Nephron progenitor cell (in vitro differentiated cells): ENCODE data around the gene DHX32.

Experiments used
- DNase-seq: peaks from one replicate; pipeline ENCODE4 v3.0.0; 2021
- H3K27ac Mint-ChIP-seq: 2 replicates; pipeline ENCODE4 v1.8.0; 2021; ENCODE audit warnings: mild to moderate bottlenecking, moderate library complexity, mixed read lengths
- H3K27me3 Mint-ChIP-seq: 2 replicates; pipeline ENCODE4 v1.8.0; 2021; ENCODE audit warnings: mild to moderate bottlenecking, low read depth, mixed read lengths; ENCODE audit not compliant: poor library complexity
- H3K36me3 Mint-ChIP-seq: 2 replicates; pipeline ENCODE4 v1.8.0; 2021; ENCODE audit warnings: low read depth, mixed read lengths
- H3K4me1 Mint-ChIP-seq: 2 replicates; pipeline ENCODE4 v1.8.0; 2021; ENCODE audit warnings: mixed read lengths
- H3K4me3 Mint-ChIP-seq: 2 replicates; pipeline ENCODE4 v1.8.0; 2021; ENCODE audit warnings: mild to moderate bottlenecking, moderate library complexity, mixed read lengths
- H3K9me3 Mint-ChIP-seq: 2 replicates; pipeline ENCODE4 v1.8.0; 2021; ENCODE audit warnings: mild to moderate bottlenecking, moderate library complexity, mixed read lengths
- TF ChIP-seq, protein P1 (sequence below): fragments of 200-600 bp; sonication (generic); IDR thresholded peaks from 2 replicates; pipeline ENCODE4 v1.5.0; 2021; ENCODE audit warnings: antibody characterized with exemption

Gene DHX32

DNA sequence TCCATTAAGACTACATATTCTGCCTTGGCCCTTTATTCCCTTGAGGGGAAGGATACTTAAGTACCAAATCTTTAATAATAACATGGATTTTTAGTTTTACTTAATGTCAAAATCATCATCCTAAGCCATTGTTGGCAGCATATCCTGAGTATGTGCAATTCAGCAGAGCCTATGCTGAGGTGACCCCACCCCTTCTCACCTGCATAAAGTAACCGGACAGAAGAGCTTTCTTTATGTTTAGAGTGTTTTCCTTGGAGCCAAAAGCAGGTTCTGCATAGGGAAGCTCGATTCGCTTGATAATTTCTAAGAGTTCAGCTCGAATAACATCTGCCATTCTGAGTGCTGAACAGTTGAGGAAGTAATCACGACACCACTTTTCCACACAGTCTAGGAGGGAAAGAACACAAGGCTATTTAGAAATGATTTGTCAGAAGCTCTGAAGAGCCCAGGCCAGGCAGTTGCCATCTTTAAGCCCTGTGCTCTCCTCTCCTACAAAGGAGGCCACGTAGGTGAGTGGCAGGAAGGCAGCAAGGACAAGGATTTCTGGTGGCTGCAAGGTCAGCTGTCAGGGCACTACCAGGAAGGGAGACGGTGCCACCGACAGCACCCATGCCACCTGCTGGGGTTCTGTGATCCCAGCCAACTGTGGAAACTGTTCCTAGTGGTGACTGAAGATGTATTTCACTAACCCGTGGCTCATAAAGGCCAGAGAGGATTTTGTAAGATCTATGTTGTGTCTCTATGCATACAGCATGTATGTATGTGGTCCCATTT lies 42.1 kb downstream of the DHX32 start:
- no peak overlapping the region for H3K27ac Mint-ChIP-seq
- H3K36me3 Mint-ChIP-seq, result peaks cover 74% of the 10 kb centered on the region
- H3K9me3 Mint-ChIP-seq, result no peaks in the 10 kb centered on the region
- no peak for DNase-seq
- H3K27me3 Mint-ChIP-seq, result no peaks in the 10 kb centered on the region
- TF ChIP-seq, protein P1, sequence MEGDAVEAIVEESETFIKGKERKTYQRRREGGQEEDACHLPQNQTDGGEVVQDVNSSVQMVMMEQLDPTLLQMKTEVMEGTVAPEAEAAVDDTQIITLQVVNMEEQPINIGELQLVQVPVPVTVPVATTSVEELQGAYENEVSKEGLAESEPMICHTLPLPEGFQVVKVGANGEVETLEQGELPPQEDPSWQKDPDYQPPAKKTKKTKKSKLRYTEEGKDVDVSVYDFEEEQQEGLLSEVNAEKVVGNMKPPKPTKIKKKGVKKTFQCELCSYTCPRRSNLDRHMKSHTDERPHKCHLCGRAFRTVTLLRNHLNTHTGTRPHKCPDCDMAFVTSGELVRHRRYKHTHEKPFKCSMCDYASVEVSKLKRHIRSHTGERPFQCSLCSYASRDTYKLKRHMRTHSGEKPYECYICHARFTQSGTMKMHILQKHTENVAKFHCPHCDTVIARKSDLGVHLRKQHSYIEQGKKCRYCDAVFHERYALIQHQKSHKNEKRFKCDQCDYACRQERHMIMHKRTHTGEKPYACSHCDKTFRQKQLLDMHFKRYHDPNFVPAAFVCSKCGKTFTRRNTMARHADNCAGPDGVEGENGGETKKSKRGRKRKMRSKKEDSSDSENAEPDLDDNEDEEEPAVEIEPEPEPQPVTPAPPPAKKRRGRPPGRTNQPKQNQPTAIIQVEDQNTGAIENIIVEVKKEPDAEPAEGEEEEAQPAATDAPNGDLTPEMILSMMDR, result no peak
- H3K4me1 Mint-ChIP-seq, result no peaks in the 10 kb centered on the region
- H3K4me3 Mint-ChIP-seq, result no peak overlapping the region

DNA sequence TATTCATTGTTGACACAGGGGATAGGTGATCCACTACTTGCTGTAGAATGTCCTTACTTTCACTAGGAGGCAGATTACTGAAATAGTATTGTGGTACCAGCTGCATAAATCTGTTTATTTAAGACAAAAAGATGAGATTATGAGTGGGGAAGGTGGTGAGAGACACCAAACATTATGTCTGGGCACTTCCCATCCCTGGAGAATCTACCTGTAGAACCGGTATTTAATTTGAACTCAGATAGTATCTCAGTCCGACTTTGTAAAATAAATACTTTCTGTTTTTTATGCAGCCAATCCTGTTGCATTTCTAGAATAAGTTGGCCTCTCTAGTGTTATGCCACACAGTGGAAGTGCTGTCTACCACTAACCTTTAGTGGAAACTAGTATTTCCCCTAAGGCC lies 44.3 kb downstream of the DHX32 start:
- Mint-ChIP-seq H3K36me3 (peaks cover 88% of the 10 kb centered on the region), H3K27me3 (peaks cover 3% of the 10 kb centered on the region), H3K9me3 (no peaks in the 10 kb centered on the region), H3K4me1 (no peaks in the 10 kb centered on the region), H3K4me3 (no peak overlapping the region), H3K27ac (peak overlapping the region; percentile 82)
- DNase-seq, result no peak
- TF ChIP-seq, protein P1, result no peak

DNA sequence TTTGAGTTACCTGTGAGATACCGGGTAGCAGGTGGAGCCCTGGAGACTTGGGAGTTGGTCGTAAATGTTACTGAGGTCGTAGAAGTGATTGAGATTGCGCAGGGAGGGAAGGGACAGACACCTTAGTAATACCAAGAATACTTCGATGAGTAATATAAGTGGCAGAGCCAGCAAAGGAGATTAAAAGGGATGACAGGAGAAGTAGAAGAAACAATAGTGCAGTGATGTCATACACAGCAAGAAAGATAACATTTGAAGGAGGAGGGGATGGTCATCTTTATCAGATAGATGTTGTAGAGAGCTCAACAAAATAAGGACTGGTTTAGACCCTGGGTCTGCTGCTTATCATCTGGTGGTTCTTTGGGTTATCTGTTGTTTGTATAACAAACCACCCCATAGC lies 52.8 kb downstream of the DHX32 start:
- Mint-ChIP-seq H3K27ac (no peak overlapping the region), H3K27me3 (peaks cover 3% of the 10 kb centered on the region), H3K4me3 (no peak overlapping the region), H3K36me3 (peaks cover 47% of the 10 kb centered on the region), H3K9me3 (no peaks in the 10 kb centered on the region), H3K4me1 (no peaks in the 10 kb centered on the region)
- TF ChIP-seq, protein P1, result no peak
- DNase-seq, result no peak

GRCh38 chr10:125827133-125827532 lies 54.0 kb downstream of the DHX32 start:
- Mint-ChIP-seq H3K9me3 (no peaks in the 10 kb centered on the region), H3K36me3 (peaks cover 35% of the 10 kb centered on the region), H3K4me1 (no peaks in the 10 kb centered on the region), H3K27ac (no peak overlapping the region), H3K27me3 (no peaks in the 10 kb centered on the region), H3K4me3 (no peak overlapping the region)
- DNase-seq, result no peak
- TF ChIP-seq, protein P1, result no peak

- Mint-ChIP-seq H3K27ac (no peak overlapping the region), H3K27me3 (no peaks in the 10 kb centered on the region), H3K9me3 (no peaks in the 10 kb centered on the region), H3K4me1 (peaks cover 9% of the 10 kb centered on the region), H3K36me3 (peaks cover 21% of the 10 kb centered on the region), H3K4me3 (no peak overlapping the region)
- no peak for DNase-seq
- TF ChIP-seq, protein P1, result no peak
These were observed 56.4 kb downstream of the DHX32 start for GRCh38 chr10:125824736-125825135.

DNA sequence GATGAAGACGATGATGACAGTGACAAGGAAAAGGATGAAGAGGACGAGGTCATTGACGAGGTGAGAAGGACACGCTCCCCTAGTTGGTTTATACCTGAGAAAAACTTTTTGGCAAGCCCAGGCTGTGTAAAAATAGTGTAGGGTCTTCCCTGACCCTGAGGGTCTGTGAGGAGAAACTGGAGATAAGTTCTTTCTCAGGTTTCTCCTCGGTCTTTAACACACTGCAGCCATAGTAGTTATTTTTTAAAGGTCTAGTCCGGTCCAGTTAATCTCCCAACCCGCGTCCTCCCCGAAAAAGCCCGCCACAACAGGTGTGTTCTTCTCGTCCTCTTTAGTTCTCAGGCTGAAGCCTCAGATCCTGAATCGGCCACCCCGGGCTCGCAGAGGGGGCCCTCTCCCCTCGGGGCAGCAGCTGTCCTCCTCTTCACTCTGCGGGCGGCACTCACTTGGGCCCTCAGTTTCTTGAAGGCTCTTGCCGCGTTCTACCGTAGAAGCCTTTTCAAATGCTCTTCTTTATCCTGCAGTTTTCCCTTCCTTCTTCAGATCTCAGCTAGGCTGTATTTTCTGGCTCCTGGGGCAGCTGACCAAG lies 57.3 kb downstream of the DHX32 start:
- Mint-ChIP-seq H3K27ac (no peak overlapping the region), H3K9me3 (no peaks in the 10 kb centered on the region), H3K4me1 (peaks cover 9% of the 10 kb centered on the region), H3K4me3 (no peak overlapping the region), H3K27me3 (no peaks in the 10 kb centered on the region), H3K36me3 (peaks cover 14% of the 10 kb centered on the region)
- peak; percentile 35 for DNase-seq
- TF ChIP-seq, protein P1, result no peak
